HG03439 (cell line): ENCODE results near the gene BRCA1.
"Not testable (repeated sequence)": the region's sequence is repeated elsewhere in the genome, so short reads cannot be mapped to it uniquely, and the experiment has no call there.

Experiments
- ATAC-seq: cut with Tn5 transposase; IDR thresholded peaks from one replicate; pipeline ENCODE4 v1.9.1; 2021; ENCODE audit warnings: mild to moderate bottlenecking, moderate library complexity; ENCODE audit not compliant: unreplicated experiment

Gene BRCA1

DNA sequence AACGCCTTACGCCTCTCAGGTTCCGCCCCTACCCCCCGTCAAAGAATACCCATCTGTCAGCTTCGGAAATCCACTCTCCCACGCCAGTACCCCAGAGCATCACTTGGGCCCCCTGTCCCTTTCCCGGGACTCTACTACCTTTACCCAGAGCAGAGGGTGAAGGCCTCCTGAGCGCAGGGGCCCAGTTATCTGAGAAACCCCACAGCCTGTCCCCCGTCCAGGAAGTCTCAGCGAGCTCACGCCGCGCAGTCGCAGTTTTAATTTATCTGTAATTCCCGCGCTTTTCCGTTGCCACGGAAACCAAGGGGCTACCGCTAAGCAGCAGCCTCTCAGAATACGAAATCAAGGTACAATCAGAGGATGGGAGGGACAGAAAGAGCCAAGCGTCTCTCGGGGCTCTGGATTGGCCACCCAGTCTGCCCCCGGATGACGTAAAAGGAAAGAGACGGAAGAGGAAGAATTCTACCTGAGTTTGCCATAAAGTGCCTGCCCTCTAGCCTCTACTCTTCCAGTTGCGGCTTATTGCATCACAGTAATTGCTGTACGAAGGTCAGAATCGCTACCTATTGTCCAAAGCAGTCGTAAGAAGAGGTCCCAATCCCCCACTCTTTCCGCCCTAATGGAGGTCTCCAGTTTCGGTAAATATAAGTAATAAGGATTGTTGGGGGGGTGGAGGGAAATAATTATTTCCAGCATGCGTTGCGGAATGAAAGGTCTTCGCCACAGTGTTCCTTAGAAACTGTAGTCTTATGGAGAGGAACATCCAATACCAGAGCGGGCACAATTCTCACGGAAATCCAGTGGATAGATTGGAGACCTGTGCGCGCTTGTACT, at the start of gene BRCA1:
BRCA1 (minus strand) TSS at position 232 of the 834 bp plus-strand sequence. CDS start 1,268 bp downstream, outside the sequence.
- ATAC-seq: peak; percentile 92

DNA sequence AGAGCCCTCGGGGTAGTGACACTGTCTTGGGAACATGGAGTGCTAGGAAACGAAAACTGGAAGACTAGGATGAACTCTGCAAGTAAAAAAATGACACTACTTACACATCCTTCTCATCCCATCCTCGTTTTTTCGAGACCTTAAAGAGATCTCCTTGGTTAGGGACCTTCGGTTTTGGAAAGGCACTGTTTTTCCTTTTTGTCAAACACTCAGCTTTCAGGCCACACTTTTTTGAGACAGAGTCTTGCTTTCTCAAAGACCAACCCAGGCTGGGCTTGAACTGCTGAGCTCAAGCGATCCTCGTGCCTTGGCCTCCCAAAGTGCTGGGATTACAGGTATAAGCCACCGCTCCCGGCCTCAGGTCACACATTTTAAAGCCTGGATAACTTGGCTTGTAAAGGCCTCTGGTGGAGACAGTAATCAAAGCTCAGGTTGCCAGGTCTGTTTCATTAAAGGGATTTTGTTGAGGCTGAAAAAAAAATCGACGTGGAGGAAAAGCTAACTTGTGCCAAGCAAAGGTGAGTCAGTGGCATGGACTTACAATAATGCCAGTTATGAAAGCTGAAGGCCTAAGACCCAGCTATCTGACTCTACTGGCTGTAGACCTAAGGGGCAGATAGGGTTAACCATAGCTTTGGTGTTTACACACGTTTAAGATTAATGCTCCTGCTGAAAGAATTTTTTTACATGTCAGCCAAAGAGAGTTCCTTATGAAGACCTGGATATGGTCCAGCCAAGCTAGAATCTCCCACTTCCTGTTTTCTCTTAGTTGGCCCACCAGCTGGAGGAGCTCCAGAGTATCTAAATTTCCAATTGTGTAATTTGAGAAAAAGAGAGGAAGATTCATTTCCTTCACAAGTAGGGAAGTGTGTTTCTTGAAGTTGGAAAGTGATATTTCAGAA, 46.7 kb upstream of the BRCA1 start:
- ATAC-seq: no peak

DNA sequence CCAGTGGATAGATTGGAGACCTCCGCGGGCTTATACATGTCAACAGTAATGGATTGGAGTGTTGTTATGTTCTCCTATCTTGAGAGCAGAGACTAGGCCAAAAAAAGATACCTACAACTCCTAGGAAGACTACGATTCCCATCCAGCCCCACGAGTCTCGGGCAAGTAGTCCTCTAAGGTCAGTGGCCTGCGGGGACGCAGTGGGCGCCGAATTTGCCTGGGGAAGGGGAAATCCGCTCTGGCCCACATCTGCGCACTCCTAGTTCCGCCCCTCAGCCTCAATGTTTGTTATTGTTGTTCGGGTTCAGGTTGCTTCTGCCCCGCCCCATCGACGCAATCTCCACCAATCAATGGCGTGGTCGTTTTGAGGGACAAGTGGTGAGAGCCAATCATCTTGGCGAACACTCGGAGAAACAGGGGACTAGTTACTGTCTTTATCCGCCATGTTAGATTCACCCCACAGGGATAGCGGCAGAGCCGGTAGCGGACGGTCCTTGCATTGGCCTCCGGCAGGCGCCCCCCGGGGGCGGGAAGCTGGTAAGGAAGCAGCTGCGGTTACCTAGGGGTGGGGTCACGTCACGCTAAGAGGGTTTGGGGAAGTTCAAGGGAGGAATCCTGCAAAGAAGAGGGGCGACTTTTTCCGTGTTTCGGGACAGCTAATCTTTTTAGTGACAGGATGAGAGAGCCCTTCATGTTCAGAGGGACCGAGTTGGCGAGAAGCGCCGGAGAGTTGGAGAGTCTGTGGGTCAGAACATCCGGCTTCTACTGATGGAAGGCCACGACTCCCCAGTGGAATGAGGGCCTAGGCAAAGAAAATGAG, 45.8 kb upstream of the BRCA1 start, which contains the start of gene NBR1:
NBR1 (plus strand) TSS at position 449 of the 820 bp plus-strand sequence. CDS start 4,586 bp downstream, outside the sequence.
- ATAC-seq: peak; percentile 77

DNA sequence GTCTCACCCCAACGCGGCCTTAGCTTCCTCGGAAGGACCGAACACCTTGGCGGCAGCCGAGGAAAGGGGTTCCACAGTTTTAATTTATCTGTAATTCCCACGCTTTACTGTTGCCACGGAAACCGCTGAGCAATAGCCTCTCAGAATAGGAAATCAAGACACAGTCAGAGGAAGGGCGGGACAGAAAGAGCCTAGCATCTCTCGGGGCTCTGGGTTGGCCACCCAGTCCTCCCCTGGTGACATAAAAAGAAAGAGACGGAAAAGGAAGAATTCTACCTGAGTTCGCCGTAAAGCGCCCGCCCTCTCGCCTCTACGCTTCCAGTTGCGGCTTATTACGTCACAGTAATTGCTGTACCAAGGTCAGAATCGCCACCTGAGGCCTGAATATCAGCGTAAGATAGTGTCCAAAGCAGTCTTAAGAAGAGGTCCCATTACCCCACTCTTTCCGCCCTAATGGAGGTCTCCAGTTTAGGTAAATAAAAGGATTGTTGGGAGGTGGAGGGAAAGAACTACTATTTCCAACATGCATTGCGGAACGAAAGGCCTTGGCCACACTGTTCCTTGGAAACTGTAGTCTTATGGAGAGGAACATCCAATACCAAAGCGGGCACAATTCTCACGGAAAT, 45.1 kb upstream of the BRCA1 start:
- peak; percentile 74 for ATAC-seq

DNA sequence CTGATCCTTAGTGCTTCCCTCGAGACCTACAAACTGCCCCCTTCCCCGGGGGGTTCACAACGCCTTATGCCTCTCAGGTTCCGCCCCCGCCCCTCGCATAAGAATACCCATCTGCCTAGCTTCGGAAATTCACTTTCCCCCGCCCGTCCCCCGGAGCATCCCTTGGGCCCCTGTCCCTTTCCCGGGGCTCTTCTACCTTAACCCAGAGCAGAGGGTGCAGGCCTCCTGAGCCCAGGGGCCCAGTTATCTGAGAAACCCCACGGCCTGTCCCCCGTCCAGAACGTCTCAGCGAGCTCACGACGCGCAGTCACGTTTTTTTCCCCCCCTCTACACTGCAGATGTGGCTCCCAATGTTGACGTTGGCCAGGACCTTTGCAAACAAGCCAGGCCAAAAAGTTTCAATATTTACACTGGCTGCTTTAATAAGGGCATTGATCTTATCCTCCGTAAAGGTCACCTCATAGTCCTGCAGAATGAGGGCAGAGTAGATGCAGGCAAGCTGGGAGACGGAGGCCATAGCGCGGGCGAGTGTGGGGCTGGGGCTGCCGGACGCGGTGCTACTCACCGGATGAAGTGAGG, 44.5 kb upstream of the BRCA1 start:
- peak; percentile 25 for ATAC-seq

DNA sequence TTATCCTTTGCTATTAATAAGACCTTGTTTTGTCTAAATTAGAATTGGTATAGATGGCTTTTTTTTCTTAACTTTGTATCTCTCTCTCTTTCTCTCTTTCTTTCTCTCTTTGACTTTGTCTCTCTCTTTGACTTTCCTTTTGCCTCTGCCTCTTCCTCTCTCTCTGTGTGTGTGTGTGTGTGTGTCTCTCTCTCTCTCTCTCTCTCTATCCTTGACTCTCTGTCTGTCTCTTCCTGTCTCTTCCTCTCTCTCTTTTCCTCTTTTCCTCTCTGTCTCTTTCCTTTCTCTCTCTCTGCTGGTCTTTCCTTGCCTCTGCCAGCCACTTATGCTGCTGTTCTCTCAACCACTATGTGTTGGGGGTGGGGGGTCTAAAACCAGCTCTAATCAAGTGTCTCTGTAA, 40.8 kb upstream of the BRCA1 start:
- not testable (repeated sequence) for ATAC-seq

DNA sequence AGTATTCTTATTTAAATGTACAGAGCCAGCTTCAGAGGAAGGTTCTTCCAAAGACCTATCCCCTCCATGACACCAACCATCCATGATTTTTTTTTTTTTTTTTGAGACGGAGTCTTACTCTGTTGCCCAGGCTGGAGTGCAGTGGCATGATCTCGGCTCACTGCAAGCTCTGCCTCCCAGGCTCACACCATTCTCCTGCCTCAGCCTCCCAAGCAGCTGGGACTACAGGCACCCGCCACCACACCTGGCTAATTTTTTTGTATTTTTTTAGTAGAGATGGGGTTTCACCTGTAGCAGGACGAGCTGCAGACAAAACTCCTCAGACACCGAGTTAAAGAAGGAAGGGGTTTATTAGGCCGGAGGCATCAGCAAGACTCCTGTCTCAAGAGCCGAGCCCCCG, 34.8 kb upstream of the BRCA1 start:
- not testable (repeated sequence) for ATAC-seq

DNA sequence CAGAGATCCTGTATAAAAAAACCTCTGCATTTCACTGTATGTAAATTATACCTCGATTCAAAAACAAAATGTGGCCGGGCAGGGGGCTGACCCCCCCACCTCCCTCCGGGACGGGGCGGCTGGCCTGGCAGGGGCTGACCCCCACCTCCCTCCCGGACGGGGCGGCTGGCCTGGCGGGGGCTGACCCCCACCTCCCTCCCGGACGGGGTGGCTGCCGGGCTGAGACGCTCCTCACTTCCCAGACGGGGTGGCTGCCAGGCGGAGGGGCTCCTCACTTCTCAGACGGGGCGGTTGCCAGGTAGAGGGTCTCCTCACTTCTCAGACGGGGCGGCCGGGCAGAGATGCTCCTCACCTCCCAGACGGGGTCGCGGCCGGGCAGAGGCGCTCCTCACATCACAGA, 34.1 kb upstream of the BRCA1 start:
- ATAC-seq: not testable (repeated sequence)

DNA sequence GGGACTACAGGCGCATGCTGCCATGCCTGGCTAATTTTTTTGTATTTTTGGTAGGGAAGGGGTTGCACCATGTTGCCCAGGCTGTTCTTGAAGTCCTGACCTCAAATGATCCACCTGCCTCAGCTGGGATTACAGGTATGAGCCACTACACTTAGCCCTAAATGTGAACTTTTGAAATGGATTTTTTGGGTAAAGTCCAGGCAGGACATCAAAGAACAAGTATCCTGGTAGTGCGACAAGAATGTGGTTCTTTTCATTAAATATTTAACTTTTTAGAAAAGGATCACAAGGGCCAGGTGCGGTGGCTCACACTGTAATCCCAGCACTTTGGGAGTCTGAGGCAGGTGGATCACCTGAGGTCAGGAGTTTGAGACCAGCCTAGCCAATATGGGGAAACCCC, 30.5 kb upstream of the BRCA1 start:
- ATAC-seq: no peak

DNA sequence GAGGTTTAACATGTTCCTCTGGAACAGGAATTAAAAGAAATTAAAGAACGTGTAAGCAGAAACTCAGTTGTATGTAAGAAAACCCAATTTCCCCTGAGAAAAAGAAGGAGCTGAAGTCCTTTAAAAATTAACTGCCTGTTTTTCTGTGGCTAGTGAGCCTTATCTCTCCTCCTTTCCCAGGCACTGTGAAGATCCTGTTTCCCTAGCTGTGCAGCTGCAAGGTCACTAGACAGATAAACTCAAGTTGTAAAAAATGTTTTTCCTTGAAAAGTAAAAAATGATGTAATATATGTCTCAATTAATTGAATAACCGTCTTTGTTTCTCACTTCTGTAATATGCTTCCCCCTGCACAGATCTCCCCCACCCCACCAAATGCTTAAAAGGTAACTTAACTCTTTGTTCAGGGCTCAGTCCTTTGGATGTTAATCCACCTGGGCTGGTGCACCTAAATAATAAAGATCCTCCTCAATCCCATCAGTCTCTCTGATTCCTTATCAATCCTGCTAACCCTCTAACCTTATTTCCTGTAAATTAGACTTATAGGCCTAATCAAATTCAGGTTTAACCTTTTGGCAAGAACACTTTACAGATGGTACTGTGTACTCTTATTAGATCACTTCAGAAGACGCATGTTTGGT, 28.2 kb upstream of the BRCA1 start:
- not testable (repeated sequence) for ATAC-seq

DNA sequence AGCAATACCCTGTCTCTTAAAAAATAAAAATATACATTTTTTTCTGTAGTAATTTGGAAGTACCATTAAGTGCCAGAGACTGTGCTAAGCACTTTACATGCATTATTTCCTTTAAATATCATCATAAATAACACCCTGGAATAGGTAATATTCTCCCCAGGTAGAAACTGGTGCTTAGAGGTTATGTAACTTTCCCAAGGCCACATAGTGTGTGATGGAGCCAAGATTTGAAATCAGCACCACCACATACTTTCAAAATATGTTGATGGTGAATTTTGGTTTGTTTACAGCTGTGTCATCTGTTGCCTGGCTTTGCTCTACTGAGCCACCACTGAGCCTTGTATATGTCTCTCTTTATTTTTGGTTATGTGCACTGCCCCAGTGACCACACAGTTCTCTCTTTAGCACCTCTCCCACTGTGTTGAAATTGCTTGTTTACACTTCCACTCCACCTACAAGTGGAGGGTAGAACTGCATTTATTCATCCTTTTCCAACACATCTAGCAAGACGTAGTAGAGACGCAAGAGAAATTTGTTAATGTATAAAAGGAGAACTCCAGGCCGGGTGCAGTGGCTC, 26.8 kb upstream of the BRCA1 start:
- ATAC-seq: no peak

DNA sequence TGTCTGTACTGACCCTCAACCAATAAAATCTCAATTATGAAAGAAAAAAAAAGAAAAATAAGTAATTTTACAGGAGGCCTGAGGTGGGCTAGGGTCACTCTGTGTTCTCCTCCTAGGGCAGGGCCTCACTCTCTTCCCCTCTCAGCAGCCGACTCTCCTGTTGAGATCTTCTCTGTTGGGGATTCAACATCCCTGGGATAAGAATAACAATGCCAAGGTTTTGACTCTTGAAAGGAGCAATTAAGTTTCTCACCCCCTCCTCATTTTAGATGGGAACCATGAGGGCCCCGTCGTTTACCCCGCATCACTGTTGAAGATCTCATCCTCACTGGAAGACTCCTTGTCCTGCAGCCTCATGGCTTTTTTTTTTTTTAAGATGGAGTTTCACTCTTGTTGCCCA, 21.5 kb upstream of the BRCA1 start:
- ATAC-seq: no peak

DNA sequence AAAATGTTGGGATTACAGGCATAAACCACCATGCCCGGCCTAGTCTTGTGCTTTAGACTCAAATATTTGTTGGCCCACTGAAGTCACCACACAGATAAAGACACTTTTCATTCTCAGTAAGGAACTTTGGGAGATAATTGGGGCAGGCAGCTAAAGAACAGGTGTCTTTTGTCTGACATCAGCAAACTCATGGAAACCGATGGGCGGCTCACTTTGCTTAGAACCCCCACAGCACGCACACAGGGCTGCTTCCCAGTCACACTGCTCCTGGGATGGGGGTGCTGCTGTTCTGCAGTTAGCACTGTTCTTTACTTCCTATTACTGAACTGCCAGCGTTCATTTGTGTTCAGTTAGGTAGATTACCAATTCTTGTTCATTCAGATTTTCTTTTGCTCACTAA, 18.0 kb upstream of the BRCA1 start:
- ATAC-seq: no peak

DNA sequence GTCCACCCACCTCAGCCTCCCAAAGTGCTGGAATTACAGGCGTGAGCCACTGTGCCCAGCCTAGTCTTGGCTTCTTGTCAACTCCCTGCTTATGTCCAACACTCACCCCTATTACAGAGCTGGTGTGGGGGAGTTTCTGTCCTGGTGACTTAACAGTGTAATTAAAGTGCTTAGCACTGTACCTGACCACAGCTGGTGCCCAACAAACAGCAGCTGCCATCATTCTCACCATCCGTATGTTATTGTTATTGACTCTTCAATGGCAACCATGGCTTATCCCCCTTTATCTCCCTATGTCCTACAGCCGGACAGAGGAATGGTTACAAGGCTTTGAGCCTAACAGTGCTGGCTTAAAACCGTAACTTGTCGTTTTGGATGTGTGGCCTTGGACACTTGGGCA, 17.0 kb upstream of the BRCA1 start:
- no peak for ATAC-seq

DNA sequence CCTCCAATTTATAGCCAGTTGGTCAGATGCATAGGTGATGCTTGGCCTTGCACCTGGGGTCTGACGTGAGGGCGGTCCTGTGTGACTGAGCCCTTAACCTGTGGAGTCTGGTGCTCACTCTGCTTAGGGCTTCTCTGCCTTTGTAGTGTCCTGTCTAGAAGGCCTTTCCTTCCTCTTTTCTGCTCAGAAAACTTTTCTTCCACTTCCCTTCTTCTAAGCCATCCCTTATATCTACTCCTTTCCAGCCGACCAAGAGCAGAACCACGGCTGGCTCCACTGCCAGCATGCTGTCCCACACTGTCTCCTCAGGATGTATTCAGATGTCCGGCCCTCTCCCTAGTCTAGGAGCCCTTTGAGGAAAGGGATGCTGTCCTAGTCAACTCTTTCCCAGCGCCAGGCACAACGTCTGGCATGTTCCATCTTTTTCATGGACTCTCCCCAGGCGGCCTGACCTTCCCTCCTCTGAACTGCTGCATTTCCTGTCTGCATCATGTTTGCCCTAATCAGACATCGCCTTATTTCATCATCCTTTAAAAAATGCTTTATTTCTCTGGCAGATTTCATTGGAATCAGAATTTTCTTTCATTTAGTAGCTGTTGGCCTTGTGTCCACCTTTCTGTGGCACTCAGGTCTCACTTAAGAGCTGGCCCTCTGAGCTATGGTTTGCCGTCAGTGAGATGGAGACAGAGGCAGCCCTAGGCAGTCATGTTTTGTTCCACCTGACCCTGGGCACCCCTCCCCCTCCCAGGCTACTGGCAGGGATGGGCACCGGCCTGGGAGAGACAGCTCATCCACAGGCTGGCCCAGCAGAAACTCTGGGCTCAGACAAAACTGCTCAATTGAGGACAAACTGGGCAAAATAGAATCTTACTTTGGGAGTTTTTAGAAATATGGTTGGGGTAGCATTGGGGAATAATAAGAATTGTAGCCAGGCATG, 15.5 kb upstream of the BRCA1 start:
- ATAC-seq: no peak

DNA sequence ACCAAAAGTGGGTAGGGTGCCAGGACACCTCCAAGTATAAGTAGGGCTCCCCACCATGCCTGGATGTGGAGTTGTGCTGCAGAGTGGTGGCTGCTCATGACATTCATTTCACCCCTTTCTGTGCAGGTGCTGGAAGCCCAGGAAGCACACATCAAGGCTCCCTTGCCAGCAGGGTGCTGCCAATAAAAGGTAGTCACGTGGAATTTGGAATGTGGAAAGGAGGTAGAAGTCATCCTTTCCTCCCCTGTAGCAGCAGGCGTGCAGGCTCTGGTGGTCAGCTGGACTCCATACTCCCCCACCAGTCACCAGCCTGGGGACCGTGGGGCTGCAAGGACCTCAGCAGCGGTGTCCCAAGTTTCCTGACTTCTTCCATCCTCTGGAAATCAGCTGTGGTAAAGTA, 13.4 kb upstream of the BRCA1 start:
- ATAC-seq: not testable (repeated sequence)

DNA sequence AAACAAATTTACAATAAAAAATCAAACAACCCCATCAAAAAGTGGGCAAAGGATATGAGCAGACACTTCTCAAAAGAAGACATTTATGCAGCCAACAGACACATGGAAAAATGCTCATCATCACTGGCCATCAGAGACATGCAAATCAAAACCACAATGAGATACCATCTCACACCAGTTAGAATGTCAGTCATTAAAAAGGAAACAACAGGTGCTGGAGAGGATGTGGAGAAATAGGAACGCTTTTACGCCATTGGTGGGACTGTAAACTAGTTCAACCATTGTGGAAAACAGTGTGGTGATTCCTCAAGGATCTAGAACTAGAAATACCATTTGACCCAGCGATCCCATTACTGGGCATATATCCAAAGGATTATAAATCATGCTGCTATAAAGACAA, 11.4 kb upstream of the BRCA1 start:
- not testable (repeated sequence) for ATAC-seq

DNA sequence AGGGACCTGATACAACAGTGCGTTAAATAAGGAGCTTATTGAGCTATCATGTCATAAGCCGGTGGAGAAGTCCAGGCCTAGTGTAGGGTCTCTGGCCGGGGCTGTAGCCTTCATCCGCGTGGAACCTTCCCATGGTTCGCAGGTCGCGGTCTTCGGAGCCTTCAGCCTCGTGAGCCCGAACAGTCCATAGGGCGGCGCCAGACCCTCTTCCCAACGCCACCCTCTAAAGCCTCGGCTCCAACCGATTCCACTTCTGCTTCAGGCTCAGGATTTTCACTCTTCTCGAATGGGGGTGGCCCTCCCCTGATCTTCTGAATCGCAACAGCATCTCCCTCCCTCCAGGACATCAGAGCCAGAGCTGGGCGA, 10.3 kb upstream of the BRCA1 start:
- no peak for ATAC-seq
